Naive thymus-derived CD4-positive, alpha-beta T cell (primary cell): ENCODE results near the gene CD226. TPM values are rescaled to one million over a fixed set of nuclear protein-coding genes. Genes with fewer than 3 reads are reported as not detected.
A peak's percentile ranks its signal among the peaks of the same experiment; 100 is the strongest.
"Not testable (repeated sequence)": the region's sequence is repeated elsewhere in the genome, so short reads cannot be mapped to it uniquely, and the experiment has no call there.

Experiments used
- ATAC-seq: fragments of 150-1000 bp; cut with Tn5 transposase; 2 replicates; pipeline ENCODE4 v1.10.0; 2021; ENCODE audit warnings: mild to moderate bottlenecking, moderate library complexity
- CTCF ChIA-PET: fragments of 350-600 bp; sonication (Branson Sonifier 250); formaldehyde crosslinking; loops from one replicate; lab custom pipeline; 2021; ENCODE audit warnings: antibody characterized with exemption; lab: Charles Lee
- POLR2A ChIA-PET: fragments of 350-600 bp; sonication (Branson Sonifier 250); formaldehyde crosslinking; loops from one replicate; lab custom pipeline; 2021; ENCODE audit warnings: antibody characterized with exemption, inconsistent platforms; lab: Charles Lee
- DNase-seq, 9 donors: peaks; one replicate each; pipeline versions ENCODE4 v3.0.0 to v3.0.0-alpha.2; 2020 to 2022; ENCODE audit warnings: mixed read lengths in 1 of 9
- H3K27ac ChIP-seq: one replicate; pipeline ENCODE4 v1.7.0; 2013; ENCODE audit warnings: mild to moderate bottlenecking, low read depth, low read length, moderate library complexity
- H3K27me3 ChIP-seq, 2 donors: one replicate each; pipeline ENCODE4 v1.7.0; 2013; ENCODE audit warnings: low read length in 2 of 2, mild to moderate bottlenecking in 2 of 2, moderate library complexity in 2 of 2; ENCODE audit not compliant: control insufficient read depth in 2 of 2, insufficient read depth in 2 of 2
- H3K36me3 ChIP-seq, 3 experiments: 1 replicate in 2 of 3; 2 replicates in 1 of 3; pipeline ENCODE4 v1.7.0; 2013; ENCODE audit warnings: low read length in 3 of 3, mild to moderate bottlenecking in 3 of 3, moderate library complexity in 1 of 3; ENCODE audit not compliant: insufficient read depth in 3 of 3, control insufficient read depth in 2 of 3
- H3K4me1 ChIP-seq, 2 donors: one replicate each; pipeline ENCODE4 v1.7.0; 2013; ENCODE audit warnings: low read length in 2 of 2, mild to moderate bottlenecking in 2 of 2, moderate library complexity in 1 of 2; ENCODE audit not compliant: control insufficient read depth in 2 of 2, insufficient read depth in 2 of 2
- H3K4me3 ChIP-seq: 2 replicates; pipeline ENCODE4 v1.7.0; 2013; ENCODE audit warnings: mild to moderate bottlenecking, low read length
- H3K9me3 ChIP-seq, 3 experiments: 1 replicate in 2 of 3; 2 replicates in 1 of 3; pipeline ENCODE4 v1.7.0; 2013; ENCODE audit warnings: low read length in 3 of 3; ENCODE audit not compliant: control insufficient read depth in 2 of 3
- H3K27ac Mint-ChIP-seq, 9 donors: one replicate each; pipeline ENCODE4 v1.8.0; 2020 to 2022; ENCODE audit warnings: mixed read lengths in 9 of 9, mild to moderate bottlenecking in 8 of 9, moderate library complexity in 5 of 9, inconsistent platforms in 2 of 9
- H3K27me3 Mint-ChIP-seq, 5 donors: one replicate each; pipeline ENCODE4 v1.8.0; 2021 to 2022; ENCODE audit warnings: mixed read lengths in 5 of 5, mild to moderate bottlenecking in 1 of 5
- H3K36me3 Mint-ChIP-seq, 5 donors: one replicate each; pipeline ENCODE4 v1.8.0; 2020 to 2022; ENCODE audit warnings: mixed read lengths in 5 of 5, mild to moderate bottlenecking in 3 of 5, inconsistent platforms in 1 of 5
- H3K4me1 Mint-ChIP-seq, 7 donors: one replicate each; pipeline ENCODE4 v1.8.0; 2020 to 2022; ENCODE audit warnings: mixed read lengths in 7 of 7, mild to moderate bottlenecking in 3 of 7, inconsistent platforms in 1 of 7
- H3K4me3 Mint-ChIP-seq, 10 donors: one replicate each; pipeline ENCODE4 v1.8.0; 2020 to 2022; ENCODE audit warnings: mild to moderate bottlenecking in 10 of 10, mixed read lengths in 10 of 10, moderate library complexity in 6 of 10, inconsistent platforms in 2 of 10
- H3K9me3 Mint-ChIP-seq, 11 donors: one replicate each; pipeline ENCODE4 v1.8.0; 2020 to 2022; ENCODE audit warnings: mixed read lengths in 11 of 11, mild to moderate bottlenecking in 4 of 11, inconsistent platforms in 1 of 11, moderate library complexity in 1 of 11
- intact Hi-C, 2 donors: fragments of 100-400 bp; cut with micrococcal nuclease; formaldehyde crosslinking; loops; one replicate each; pipeline ENCODE4 v1.15.1; 2023
- polyA plus RNA-seq, 2 donors: library from polyadenylated mRNA; unstranded; fragments of 300-500 nt; fragmentation: Illumina TruSeq; gene quantifications; one replicate each; pipeline ENCODE4 v1.2.3, GENCODE V29; 2021
- total RNA-seq, 6 experiments: library from RNA in 5 of 6; stranded (reverse) in 5 of 6; gene quantifications; 1 replicate in 5 of 6; 2 replicates in 1 of 6; pipeline ENCODE4 v1.2.3 and lab custom pipeline; 2021 to 2026

The CD226 gene
- total and polyA plus RNA-seq, 7 experiments from 2014 or later, result 27.9 to 103 (median 45.9) TPM

DNA sequence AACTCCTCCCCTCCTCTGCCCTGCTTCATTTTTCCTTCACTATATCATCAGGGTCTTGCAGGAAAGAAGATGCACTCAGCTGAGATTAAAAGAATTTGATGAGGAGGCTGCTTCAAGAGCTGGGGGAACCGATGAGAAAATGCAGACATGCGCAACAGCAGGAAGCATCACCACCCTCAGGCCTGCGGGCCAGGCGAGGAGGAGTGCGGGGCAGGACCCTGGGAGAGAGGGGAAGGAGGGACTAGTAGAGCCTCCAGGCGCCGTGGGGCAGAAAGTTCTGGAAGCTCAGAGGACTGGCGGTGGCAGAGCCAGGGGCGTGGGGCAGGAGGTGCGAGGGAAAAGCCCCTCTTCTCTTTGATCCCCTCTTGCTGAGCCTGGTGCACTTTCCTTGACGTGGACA, 108.2 kb downstream of the CD226 start:
- CTCF ChIA-PET, result interaction anchor here (0.6 kb wide), 2 partner anchors 105 to 265 kb away, joined by 3 read pairs; no protein-coding TSS in a partner anchor

DNA sequence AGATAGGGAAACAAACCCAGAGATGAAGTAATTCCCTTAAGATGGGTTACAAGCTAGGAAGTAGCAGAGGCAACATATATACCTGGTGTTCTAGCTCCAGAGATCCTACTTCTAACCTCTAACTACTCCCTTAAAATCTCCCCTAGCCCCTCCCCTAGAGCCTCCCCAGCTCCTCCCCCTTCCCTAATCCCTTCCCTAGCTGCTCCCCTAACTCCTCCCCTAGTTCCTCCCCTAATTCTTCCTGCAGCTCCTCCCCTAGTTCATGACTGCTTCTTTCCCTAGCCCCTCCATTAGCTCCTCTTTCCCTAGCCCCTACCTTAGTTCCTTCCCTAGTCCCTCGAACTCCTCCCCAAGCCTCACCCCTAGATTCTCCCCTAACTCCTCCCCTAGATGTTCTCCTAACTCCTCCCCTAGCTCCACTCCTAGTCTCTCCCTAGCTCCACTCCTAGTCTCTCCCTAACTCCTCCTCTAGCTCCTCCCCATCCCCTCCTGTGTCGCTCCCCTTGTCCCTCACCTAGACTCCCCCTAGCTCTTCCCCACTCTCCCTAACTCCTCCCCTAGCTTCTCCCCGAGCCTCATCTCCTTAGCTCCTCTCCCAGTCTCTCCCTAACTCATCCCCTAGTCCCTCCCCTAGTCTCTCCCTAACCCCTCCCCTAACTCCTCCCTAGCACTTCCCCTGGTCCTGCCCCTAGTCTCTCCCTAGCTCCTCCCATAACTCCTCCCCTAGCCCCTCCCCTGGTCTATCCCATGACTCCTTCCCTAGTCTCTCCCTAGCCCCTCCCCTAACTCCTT, 108.9 kb downstream of the CD226 start:
- CTCF ChIA-PET, result interaction anchor here (0.6 to 0.9 kb wide), 2 partner anchors 18 to 264 kb away, joined by 3 to 4 read pairs; no protein-coding TSS in a partner anchor
- Mint-ChIP-seq H3K27ac (no peak overlapping the region), H3K9me3 (peaks cover 0 to 2% (median 0%) of the 10 kb centered on the region in 11 donors), H3K27me3 (no peaks in the 10 kb centered on the region), H3K4me3 (no peak overlapping the region), H3K36me3 (peaks cover 4 to 33% (median 8%) of the 10 kb centered on the region in 5 donors), H3K4me1 (peaks cover 0 to 4% (median 0%) of the 10 kb centered on the region in 7 donors)
- ATAC-seq (peak; percentile 41), DNase-seq (no peak)
- no peaks in the 10 kb centered on the region for H3K27me3 ChIP-seq
- no peak overlapping the region for H3K4me3 ChIP-seq
- intact Hi-C loops, result no loop called here
- no peak overlapping the region for H3K27ac ChIP-seq
- H3K9me3 ChIP-seq, result no peaks in the 10 kb centered on the region
- no peaks in the 10 kb centered on the region for H3K36me3 ChIP-seq
- H3K4me1 ChIP-seq, result no peaks in the 10 kb centered on the region
- POLR2A ChIA-PET, result interaction anchor here (0.7 kb wide), 1 partner anchor 360 kb away, joined by 3 read pairs; no protein-coding TSS in a partner anchor

More for the DNA sequence above, 108.2 kb downstream of the CD226 start:
- peaks cover 0 to 4% (median 0%) of the 10 kb centered on the region in 7 donors for H3K4me1 Mint-ChIP-seq
- H3K36me3 Mint-ChIP-seq, result peaks cover 0 to 29% (median 5%) of the 10 kb centered on the region in 5 donors
- Histone ChIP-seq H3K27me3 (no peaks in the 10 kb centered on the region), H3K9me3 (no peaks in the 10 kb centered on the region), H3K4me1 (no peaks in the 10 kb centered on the region), H3K36me3 (no peaks in the 10 kb centered on the region), H3K27ac (no peak overlapping the region), H3K4me3 (no peak overlapping the region)
- peaks cover 0 to 2% (median 0%) of the 10 kb centered on the region in 11 donors for H3K9me3 Mint-ChIP-seq
- intact Hi-C loops, result no loop called here
- ATAC-seq (no peak), DNase-seq (no peak)
- peak overlapping the region in 1 of 9 donors; percentile 46 for H3K27ac Mint-ChIP-seq
- POLR2A ChIA-PET, result interaction anchor here (0.7 kb wide), 1 partner anchor 359 kb away, joined by 3 read pairs; no protein-coding TSS in a partner anchor
- H3K4me3 Mint-ChIP-seq, result no peak overlapping the region
- H3K27me3 Mint-ChIP-seq, result no peaks in the 10 kb centered on the region

DNA sequence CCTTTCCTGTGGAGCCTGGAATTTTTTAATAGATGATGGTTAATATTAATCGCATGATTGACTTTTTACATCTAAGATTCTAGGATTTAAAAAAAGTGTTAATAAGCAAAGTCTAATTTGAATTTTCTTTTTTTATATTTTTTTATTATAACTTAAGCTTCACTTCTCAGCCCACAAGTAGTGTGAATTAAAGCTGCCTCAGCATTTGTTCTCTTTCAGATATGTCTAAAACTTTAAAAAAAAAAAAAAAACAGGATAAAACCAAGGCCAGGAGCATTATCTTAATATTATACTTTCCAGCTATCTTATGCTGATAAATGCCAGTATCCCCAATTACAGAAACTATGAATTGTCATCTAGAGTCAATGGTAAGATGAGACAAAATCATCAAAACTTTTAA, 109.7 kb downstream of the CD226 start:
- Mint-ChIP-seq H3K9me3 (peaks cover 0 to 2% (median 0%) of the 10 kb centered on the region in 11 donors), H3K4me3 (no peak overlapping the region), H3K27ac (no peak overlapping the region), H3K4me1 (peaks cover 0 to 4% (median 0%) of the 10 kb centered on the region in 7 donors), H3K27me3 (no peaks in the 10 kb centered on the region), H3K36me3 (peaks cover 4 to 40% (median 8%) of the 10 kb centered on the region in 5 donors)
- no peaks in the 10 kb centered on the region for H3K36me3 ChIP-seq
- ATAC-seq (no peak), DNase-seq (no peak)
- H3K27me3 ChIP-seq, result no peaks in the 10 kb centered on the region
- no peak overlapping the region for H3K27ac ChIP-seq
- intact Hi-C loops, result no loop called here
- ChIA-PET CTCF (interaction anchor here (0.7 kb wide), 1 partner anchor 17 kb away, joined by 3 read pairs; no protein-coding TSS in a partner anchor), POLR2A (no interaction called here)
- no peaks in the 10 kb centered on the region for H3K9me3 ChIP-seq
- no peak overlapping the region for H3K4me3 ChIP-seq
- no peaks in the 10 kb centered on the region for H3K4me1 ChIP-seq

DNA sequence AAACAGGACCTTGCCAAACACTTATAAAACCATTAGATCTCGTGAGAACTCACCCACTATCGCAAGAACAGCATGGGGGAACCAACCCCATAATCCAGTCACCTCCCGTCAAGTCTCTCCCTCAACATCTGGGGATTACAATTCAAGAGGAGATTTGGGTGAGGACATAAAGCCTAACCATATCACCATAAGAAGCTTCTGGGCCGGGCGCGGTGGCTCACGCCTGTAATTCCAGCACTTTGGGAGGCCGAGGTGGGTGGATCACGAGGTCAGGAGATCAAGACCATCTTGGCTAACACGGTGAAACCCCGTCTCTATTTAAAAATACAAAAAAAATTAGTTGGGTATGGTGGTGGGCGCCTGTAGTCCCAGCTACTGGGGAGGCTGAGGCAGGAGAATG, 112.7 kb downstream of the CD226 start:
- H3K9me3 ChIP-seq, POLR2A ChIA-PET, ATAC-seq, H3K27ac Mint-ChIP-seq, H3K4me3 ChIP-seq, DNase-seq, intact Hi-C loops, H3K27me3 Mint-ChIP-seq, H3K36me3 ChIP-seq, H3K27me3 ChIP-seq, H3K4me3 Mint-ChIP-seq, H3K27ac ChIP-seq, H3K9me3 Mint-ChIP-seq, H3K4me1 Mint-ChIP-seq, H3K4me1 ChIP-seq, CTCF ChIA-PET: not testable (repeated sequence)
- H3K36me3 Mint-ChIP-seq, result peaks cover 20 to 63% (median 26%) of the 10 kb centered on the region in 5 donors

DNA sequence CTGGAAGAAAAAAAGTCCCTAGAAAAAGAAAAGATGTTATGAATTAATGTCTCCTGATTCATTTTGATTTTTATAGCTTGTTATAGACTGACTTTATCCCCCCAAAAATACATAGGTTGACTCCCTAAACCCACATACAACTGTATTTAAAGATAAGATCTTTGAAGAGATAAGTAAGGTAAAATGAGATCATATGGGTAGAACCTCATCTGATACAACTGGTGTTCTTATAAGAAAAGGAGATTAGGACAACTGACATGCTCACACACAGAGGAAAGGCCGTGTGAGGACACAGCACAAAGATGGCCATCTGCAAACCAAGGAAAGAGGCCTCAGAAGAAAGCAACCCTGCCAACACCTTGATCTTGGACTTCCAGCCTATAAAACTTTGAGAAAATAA, 117.5 kb downstream of the CD226 start:
- no peak for ATAC-seq
- intact Hi-C loops, result no loop called here
- Histone ChIP-seq H3K27ac (no peak overlapping the region), H3K27me3 (no peaks in the 10 kb centered on the region), H3K9me3 (no peaks in the 10 kb centered on the region), H3K36me3 (no peaks in the 10 kb centered on the region), H3K4me1 (no peaks in the 10 kb centered on the region), H3K4me3 (no peak overlapping the region)
- CTCF ChIA-PET, result no interaction called here
- H3K27me3 Mint-ChIP-seq, result no peaks in the 10 kb centered on the region
- H3K27ac Mint-ChIP-seq, result no peak overlapping the region
- POLR2A ChIA-PET, result no interaction called here
- H3K9me3 Mint-ChIP-seq, result peaks cover 0 to 3% (median 0%) of the 10 kb centered on the region in 11 donors
- no peaks in the 10 kb centered on the region for H3K4me1 Mint-ChIP-seq
- no peak overlapping the region for H3K4me3 Mint-ChIP-seq
- no peak for DNase-seq
- H3K36me3 Mint-ChIP-seq, result peaks cover 20 to 55% (median 28%) of the 10 kb centered on the region in 5 donors

DNA sequence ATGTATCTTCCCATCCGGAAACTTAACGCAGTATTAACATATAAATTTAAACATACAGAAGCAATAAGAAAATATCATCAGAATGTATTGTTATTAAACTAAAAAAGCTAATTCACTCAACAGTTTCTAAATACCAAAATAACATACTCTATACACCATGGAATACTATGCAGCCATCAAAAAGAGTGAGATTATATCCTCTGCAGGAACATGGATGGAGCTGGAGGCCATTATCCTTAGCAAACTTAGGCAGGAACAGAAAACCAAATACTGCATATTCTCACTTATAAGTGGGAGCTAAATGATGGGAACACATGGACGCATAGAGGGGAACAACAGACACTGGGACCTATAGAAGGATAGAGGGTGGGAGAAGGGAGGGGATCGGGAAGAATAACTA, 127.1 kb downstream of the CD226 start:
- Histone ChIP-seq H3K9me3 (no peaks in the 10 kb centered on the region), H3K27me3 (no peaks in the 10 kb centered on the region), H3K27ac (no peak overlapping the region), H3K4me3 (no peak overlapping the region), H3K4me1 (no peaks in the 10 kb centered on the region), H3K36me3 (no peaks in the 10 kb centered on the region)
- ATAC-seq, result no peak
- Mint-ChIP-seq H3K9me3 (peaks cover 0 to 14% (median 5%) of the 10 kb centered on the region in 11 donors), H3K36me3 (peaks cover 5 to 34% (median 12%) of the 10 kb centered on the region in 5 donors), H3K27ac (no peak overlapping the region), H3K27me3 (no peaks in the 10 kb centered on the region), H3K4me3 (no peak overlapping the region), H3K4me1 (no peaks in the 10 kb centered on the region)
- CTCF ChIA-PET, result no interaction called here
- intact Hi-C loops, result no loop called here
- POLR2A ChIA-PET, result interaction anchor here (1.0 kb wide), 1 partner anchor 13 kb away, joined by 3 read pairs; no protein-coding TSS in a partner anchor
- DNase-seq, result no peak
